ENCODE data around the gene CES2. TPM values are rescaled to one million over a fixed set of nuclear protein-coding genes. Genes with fewer than 3 reads are reported as not detected.

Gene CES2
- total and polyA plus RNA-seq, 2 of the 8 experiments (the other 6 are each of a cell fraction or from before 2014, with no cell fraction given) = 8.6 to 14.7 TPM

DNA sequence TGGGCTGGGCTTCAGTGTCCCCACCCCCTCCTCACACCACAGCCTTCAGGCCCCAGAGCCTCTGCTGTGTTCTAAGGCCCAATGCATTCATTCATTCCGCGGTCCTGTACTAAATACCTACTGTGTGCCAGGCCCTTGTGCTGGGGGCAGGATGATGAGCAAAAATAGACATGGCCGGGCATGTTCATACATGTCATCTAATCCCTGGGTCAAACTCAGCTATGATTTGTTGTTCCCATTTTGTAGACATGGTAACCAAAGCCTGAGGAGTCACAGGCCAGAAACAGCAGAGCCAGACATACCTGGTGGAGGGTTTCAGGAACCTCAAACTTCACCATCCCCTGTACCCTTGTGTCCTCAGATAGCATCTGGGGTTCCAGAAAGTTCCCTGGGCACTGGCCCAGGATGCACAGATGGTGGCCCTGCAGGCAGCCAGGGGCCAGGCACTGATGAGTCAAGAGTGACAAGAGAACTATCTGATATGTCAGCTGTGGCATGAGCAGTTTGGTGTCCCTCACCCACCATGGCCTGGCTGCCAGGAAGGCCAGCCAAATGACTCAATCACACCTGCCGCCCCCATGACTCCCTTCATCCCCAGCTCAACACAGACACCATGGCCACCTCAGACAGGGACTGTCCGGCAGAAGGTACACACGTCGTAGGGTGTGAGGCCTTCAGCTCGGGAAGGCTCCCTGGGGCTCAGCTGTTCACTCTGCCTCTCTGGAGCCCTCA lies 7.2 kb upstream of the CES2 start:
- DNase-seq (ENCODE audit: low read depth in 1 of 2, low spot score in 2 of 2) (no peak), FAIRE-seq (no peak)
- peaks cover 0 to 3% (median under 1%) of the 10 kb centered on the region in 4 experiments; a peak in 3 of 8 replicates for H3K36me3 ChIP-seq (ENCODE audit: control insufficient read depth in 2 of 4, insufficient read depth in 4 of 4, low read length in 3 of 4)
- H3K9ac ChIP-seq (replicated peaks in 1 of 4; ENCODE audit: extremely low read depth in 1 of 4, low read depth in 3 of 4, low read length in 3 of 4) = no peak overlapping the region
- H2BK12ac ChIP-seq (ENCODE audit: low read depth, low read length) = no peak overlapping the region
- H2BK120ac ChIP-seq (replicated peaks; ENCODE audit: low read depth, low read length) = no peak overlapping the region
- no peak overlapping the region for H2AFZ ChIP-seq (ENCODE audit: low read length)
- peak overlapping the region; percentile 65 for H3K4ac ChIP-seq (replicated peaks; ENCODE audit: insufficient read length, low read depth, low read length)
- no peak overlapping the region for H3K56ac ChIP-seq (replicated peaks; ENCODE audit: insufficient read length, low read depth, low read length)
- H2BK5ac ChIP-seq (ENCODE audit: low read depth, low read length) = peak overlapping the region; percentile 73; the same call in 1 of the 2 replicates
- no peaks in the 10 kb centered on the region for H3K9me3 ChIP-seq (ENCODE audit: insufficient read depth in 2 of 2, low read depth in 1 of 2, low read length in 1 of 2)
- H4K91ac ChIP-seq (replicated peaks; ENCODE audit: insufficient read length, low read length) = peak overlapping the region; percentile 52
- H4K20me1 ChIP-seq (replicated peaks in 1 of 2; ENCODE audit: control insufficient read depth in 1 of 2, insufficient read depth in 2 of 2, low read length in 2 of 2) = no peaks in the 10 kb centered on the region
- CTCF ChIA-PET (ENCODE audit: partially characterized antibody) = interaction anchor here (0.5 to 27.5 kb wide), 18 partner anchors 10 to 357 kb away, joined by 3 to 1009 read pairs (median 4); partner anchors contain the start of genes CDH16, CES3, NAE1 and PDP2
- 0 out of 2 replicates have a peak overlapping the region, but pooled peaks have one; percentile 57 for H2BK20ac ChIP-seq (ENCODE audit: low read length)
- no peak overlapping the region for H3K4me3 ChIP-seq (ENCODE audit: extremely low read depth in 1 of 4, insufficient read depth in 2 of 4, low read depth in 3 of 4, low read length in 4 of 4)
- TF ChIP-seq KDM5A (IDR thresholded peaks at IDR 0.05; ENCODE audit: low read length) (no peak), RXRA (IDR thresholded peaks at IDR 0.05; ENCODE audit: insufficient read depth, low read depth, low read length) (no peak), PHF8 (conservative IDR thresholded peaks at IDR 0.05; ENCODE audit: low read depth, low read length) (no peak), SIX5 (IDR thresholded peaks at IDR 0.05; ENCODE audit: low read depth, low read length) (no peak), POLR2AphosphoS5 (IDR thresholded peaks at IDR 0.05; ENCODE audit: low read depth, low read length) (no peak), EGR1 (IDR thresholded peaks at IDR 0.05; ENCODE audit: borderline replicate concordance, low read depth, low read length) (no peak), JUN (IDR thresholded peaks at IDR 0.05; ENCODE audit: low read depth, low read length) (no peak)
- H4K5ac ChIP-seq (ENCODE audit: insufficient read length, low read depth, low read length) = no peak overlapping the region
- H3K23ac ChIP-seq (ENCODE audit: insufficient read length) = no peak overlapping the region
- H3K4me1 ChIP-seq (replicated peaks in 1 of 4; ENCODE audit: control insufficient read depth in 3 of 4, insufficient read depth in 4 of 4, low read length in 3 of 4) = peaks cover 0 to 8% (median under 1%) of the 10 kb centered on the region in 4 experiments; a peak in 3 of 7 replicates
- peak overlapping the region; percentile 63; the same call in 1 of the 2 replicates for H2BK15ac ChIP-seq (ENCODE audit: low read length)
- H3K23me2 ChIP-seq (ENCODE audit: low read depth, low read length) = peaks cover 4% of the 10 kb centered on the region; the same call in 1 of the 2 replicates
- POLR2A ChIA-PET (ENCODE audit: partially characterized antibody) = interaction anchor here (1.0 to 1.4 kb wide), 3 partner anchors 16 to 34 kb away, joined by 3 to 7 read pairs (median 6); no protein-coding TSS in a partner anchor
- peaks cover 2% of the 10 kb centered on the region; the same call in 1 of the 2 replicates for H3K79me1 ChIP-seq (ENCODE audit: low read depth, low read length)
- H3K4me2 ChIP-seq (ENCODE audit: insufficient read depth in 1 of 2, low read depth in 2 of 2, low read length in 2 of 2) = no peak overlapping the region
- peak overlapping the region; percentile 45; the same call in 1 of the 2 replicates for H2AK5ac ChIP-seq (ENCODE audit: low read depth, low read length)
- 96% methylated on average over 8 of the region's 8 CpGs; no CpG with 5 or more reads in 1 of the 2 experiments for WGBS, 2 experiments (ENCODE audit: extremely low coverage in 1 of 2, insufficient coverage in 1 of 2, insufficient read length in 1 of 2, insufficient replicate concordance in 2 of 2, low coverage in 1 of 2, low lambda C conversion rate in 2 of 2, missing lambda C conversion rate in 1 of 2)
- peak overlapping the region; percentile 18; the same call in 1 of the 2 replicates for H4K8ac ChIP-seq (ENCODE audit: extremely low read depth, insufficient read depth, low read length)
- no peak overlapping the region for H3K18ac ChIP-seq (ENCODE audit: extremely low read depth, low read length)
- no peak overlapping the region for H3K14ac ChIP-seq (ENCODE audit: insufficient read length)
- no peak overlapping the region for H3K27ac ChIP-seq (ENCODE audit: low read depth, low read length)
- no peaks in the 10 kb centered on the region for H3K79me2 ChIP-seq (ENCODE audit: control insufficient read depth in 1 of 2, insufficient read depth in 2 of 2, low read length in 2 of 2)
- H3K27me3 ChIP-seq (replicated peaks in 1 of 4; ENCODE audit: control insufficient read depth in 3 of 4, extremely low read depth in 1 of 4, insufficient read depth in 3 of 4, low read length in 3 of 4) = peaks cover 14 to 41% (median 35%) of the 10 kb centered on the region in 4 experiments; a peak in 6 of 7 replicates

All from H1 (cell line).